ENCODE results near the gene TOE1. TPM values are rescaled to one million over a fixed set of nuclear protein-coding genes. Genes with fewer than 3 reads are reported as not detected.
"Not testable (repeated sequence)": the region's sequence is repeated elsewhere in the genome, so short reads cannot be mapped to it uniquely, and the experiment has no call there.

Gene TOE1
- 5.1 TPM for total RNA-seq

DNA sequence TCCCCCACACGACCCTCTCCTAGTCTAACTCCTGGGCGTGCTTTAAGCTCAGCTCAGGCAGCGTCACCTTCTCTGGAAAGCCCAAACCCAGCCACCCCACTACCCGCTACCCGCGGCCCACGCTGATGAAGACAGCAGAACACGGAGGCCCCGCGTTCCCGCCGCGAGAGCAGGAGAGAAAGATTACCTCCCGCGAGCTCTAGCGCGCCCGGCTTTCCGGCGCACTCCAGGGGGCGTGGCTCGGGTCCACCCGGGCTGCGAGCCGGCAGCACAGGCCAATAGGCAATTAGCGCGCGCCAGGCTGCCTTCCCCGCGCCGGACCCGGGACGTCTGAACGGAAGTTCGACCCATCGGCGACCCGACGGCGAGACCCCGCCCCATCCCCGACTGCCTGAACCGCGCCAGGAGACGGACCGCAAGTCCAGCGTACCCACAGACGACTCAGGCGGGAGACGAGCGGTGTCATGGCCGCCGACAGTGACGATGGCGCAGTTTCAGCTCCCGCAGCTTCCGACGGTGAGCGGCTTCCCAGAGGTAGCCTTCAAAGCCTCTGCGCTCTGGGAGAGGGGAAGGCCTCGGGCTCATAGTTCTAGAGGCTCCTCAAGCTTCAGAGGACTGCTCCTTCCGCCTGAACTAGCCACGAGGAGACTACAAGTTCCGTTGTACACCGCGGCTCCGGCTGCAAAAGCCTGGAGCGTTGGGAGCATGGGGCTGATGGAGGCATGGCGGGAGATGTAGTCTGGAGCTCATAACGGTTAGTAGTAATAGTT, at the start of gene TOE1, which contains the start of gene MUTYH:
Gene TOE1 (plus strand): TSS at position 382 of the 770 bp plus-strand sequence. CDS start 83 bp downstream, at position 465.
Gene MUTYH (minus strand): TSS at position 652 of the 770 bp plus-strand sequence. CDS start 5,935 bp downstream, outside the sequence.
- peak; percentile 88 for DNase-seq

DNA sequence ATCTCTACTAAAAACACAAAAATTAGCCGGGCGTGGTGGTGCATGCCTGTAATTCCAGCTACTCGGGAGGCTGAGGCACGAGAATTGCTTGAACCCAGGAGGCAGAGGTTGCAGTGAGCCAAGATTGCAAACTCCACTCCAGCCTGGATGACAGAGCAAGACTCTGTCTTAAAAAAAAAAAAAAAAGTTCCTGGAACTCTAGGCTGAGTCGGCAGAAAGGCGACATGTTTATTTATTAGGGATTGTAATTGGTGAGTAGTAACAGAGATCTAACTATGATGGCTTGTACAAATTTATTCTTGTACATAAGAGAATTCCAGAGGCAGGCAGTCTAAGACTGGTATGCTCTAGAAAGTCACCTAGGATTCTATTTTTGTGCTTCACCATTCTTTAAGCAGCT, 49.0 kb upstream of the TOE1 start:
- DNase-seq = not testable (repeated sequence)

GRCh38 chr1:45291716-45292115, 48.3 kb upstream of the TOE1 start:
- no peak for DNase-seq

- no peak for DNase-seq
These were observed 42.2 kb upstream of the TOE1 start for GRCh38 chr1:45297666-45298356.

GRCh38 chr1:45299296-45299695, 40.7 kb upstream of the TOE1 start:
- DNase-seq = no peak

DNA sequence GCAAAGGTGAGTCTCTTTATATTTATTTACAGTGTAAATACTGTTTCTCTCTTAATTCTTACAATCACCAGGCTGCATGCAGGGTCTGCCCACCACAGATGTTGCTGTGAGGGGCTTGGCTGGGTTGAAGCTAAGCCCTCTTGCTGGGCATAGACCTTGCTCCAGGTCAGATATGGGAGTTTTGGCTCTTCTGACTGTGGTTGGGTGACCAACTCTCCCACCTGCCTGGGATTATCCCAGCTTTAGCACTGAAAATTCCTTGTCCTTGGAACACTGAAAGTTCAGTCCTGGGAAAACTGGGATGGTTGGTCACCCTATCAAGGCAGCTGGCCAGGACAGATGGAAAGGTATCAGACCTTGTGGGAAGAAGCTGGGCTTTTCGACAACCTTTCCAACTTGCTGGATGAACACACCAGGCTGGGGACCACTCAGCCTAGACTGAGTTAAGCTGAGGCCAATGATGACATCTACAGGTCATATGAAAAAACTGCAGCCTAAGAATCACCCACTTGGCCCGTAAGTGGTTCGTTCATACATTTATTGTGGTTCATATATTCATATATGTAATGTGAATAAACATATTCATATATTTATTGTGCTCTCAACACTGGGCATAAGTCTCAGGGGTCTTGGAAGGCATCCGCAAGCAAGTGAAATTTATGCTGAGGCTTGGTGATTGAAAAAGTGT, 39.8 kb upstream of the TOE1 start:
- peak; percentile 12 for DNase-seq

GRCh38 chr1:45300669-45300997, 39.3 kb upstream of the TOE1 start:
- no peak for DNase-seq

DNA sequence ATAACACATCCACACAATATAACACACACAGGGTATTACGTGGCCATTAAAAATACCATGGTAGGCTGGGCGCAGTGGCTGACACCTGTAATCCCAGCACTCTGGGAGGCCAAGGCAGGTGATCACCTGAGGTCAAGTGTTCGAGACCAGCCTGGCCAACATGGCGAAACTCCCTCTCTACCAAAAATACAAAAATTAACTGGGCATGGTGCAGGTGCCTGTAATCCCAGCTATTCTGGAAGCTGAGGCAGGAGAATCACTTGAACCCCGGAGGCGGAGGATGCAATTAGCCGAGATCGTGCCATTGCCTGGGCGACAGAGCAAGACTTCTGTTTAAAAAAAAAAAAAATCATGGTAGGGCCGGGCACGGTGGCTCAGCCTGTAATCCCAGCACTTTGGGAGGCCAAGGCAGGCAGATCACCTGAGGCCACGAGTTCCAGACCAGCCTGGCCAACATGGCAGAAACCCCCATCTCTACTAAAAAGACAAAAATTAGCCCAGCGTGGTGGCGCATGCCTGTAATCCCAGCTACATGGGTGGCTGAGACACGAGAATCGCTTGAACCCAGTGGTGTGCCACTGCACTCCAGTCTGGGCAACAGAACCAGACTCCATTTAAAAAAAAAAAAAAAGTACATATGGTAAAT, 37.3 kb upstream of the TOE1 start:
- no peak for DNase-seq

GRCh38 chr1:45303520-45304310, 36.3 kb upstream of the TOE1 start:
- peak; percentile 99 for DNase-seq

DNA sequence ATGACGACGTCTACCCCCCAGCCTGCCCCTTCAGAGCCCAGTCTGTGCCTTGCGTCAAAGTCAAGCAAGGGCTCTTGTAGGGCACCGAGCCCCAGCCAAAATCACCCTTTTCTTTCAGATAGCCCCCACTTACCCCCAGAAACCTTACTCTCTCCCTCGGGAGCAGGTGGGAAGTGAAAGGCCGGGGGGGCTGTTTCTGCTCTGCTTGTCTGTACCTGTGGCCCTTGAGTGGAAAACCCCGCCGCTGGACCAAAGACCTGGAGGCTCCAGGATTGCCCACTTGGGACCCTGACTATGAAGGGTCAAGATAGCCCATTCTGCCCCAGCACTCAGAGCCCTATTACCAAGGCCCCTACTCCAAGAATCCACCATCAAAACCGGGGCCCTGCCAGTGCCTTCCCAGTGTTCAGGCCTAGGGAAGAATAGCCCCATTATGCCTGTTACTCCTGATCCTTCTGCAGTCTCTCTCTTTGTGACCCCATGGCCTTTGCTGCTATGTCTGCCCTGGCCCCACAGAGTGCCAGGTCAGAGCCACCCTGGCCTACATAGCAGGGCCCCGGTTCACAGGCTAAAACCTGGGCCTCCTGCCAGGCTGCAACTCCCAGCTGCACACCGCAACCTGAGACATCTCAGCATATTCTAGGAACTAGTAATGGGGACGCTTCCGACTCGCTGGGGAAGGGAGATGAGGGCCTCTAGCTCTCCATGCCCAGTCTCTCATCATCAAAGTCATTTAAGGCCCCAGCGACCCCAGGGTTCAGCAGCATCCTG, 35.5 kb upstream of the TOE1 start:
- no peak for DNase-seq

- no peak for DNase-seq
These were observed 34.7 kb upstream of the TOE1 start for GRCh38 chr1:45305231-45305630.

DNA sequence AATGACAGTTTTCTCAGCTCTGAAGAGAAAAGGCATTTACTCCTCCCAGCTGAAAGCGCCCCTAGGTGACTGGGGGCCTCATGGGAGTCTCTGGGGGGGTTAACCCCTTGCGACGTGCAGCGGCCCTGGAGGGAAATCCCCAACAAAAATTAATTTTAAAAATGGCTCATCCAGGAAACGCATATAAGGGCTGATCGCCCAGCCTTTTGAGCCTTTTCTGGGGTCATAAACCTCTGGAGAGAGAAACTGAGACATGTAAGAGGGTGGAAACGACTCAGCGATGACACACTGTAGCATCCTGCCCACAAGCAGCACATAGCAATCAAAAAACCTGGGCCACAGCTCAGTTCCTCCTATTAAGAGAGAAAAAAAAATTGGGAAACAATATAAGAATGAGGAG, 33.7 kb upstream of the TOE1 start:
- DNase-seq = no peak

DNA sequence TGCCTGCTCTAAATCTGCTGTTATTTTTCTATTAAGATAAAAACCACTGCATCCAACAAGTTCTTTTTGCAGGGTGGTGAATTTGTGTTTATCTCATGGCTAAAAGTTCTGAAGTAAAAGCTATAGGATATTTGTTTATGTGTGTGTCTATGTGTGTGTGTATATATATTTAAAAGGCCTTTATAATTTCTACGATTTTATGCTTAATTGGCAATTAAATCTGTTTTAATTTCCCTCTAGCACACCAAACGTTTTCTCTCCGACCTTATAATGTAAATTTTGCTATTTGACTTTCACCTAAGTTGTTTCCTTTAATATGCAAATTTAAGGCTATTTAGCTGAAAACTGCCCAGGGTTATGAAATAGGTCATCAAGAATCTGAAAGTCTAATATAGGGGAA, 33.1 kb upstream of the TOE1 start:
- DNase-seq = no peak

GRCh38 chr1:45314266-45314665, 25.7 kb upstream of the TOE1 start:
- no peak for DNase-seq

GRCh38 chr1:45317166-45317565, 22.8 kb upstream of the TOE1 start:
- DNase-seq = no peak

DNA sequence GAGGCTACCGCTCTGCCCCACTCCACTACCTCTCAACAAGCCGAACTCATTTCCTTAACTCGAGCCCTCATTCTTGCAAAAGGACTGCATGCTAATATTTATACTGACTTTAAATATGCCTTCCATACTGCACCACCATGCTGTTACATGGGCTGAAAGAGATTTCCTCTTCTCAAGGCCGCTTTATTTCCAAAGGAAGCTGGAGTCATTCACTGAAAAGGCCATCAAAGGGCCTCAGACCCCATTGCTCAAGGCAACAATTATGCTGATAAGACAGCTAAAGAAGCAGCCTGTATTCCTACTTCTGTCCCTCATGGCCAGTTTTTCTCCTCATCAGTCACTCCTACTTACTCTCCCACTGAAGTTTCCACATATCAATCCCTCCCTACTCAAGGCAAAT, 20.2 kb upstream of the TOE1 start:
- DNase-seq = no peak

DNA sequence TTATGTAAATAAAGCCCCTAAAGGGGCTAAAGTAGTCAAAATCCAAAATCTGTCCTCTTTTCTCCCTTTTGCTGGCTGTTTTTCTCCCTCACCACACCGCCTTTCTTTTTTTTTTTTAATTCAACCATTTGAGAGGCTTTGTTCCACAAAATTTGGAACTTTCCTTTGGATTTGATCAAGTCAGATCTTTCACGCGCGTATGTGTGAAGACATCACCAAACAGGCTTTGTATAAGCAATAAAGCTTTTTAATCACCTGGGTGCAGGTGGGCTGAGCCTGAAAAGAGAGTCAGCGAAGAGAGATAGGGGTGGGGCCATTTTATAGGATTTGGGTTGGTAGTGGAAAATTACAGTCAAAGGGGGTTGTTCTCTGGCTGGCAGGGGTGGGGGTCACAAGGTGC, 18.5 kb upstream of the TOE1 start:
- DNase-seq = no peak

GRCh38 chr1:45322486-45323040, 17.4 kb upstream of the TOE1 start:
- DNase-seq = no peak

GRCh38 chr1:45325851-45326506, 14.0 kb upstream of the TOE1 start:
- no peak for DNase-seq
